ENCODE measurements around the gene AHCYL2.

- no peak for TF ChIP-seq POLR2A (IDR thresholded peaks at IDR 0.05)
- TF ChIP-seq CTCF (IDR thresholded peaks at IDR 0.05) = no peak
Measured at GRCh38 chr7:129438839-129439651, 214.2 kb downstream of the AHCYL2 start.

Data from adrenal gland (tissue), 5 donors.